ENCODE measurements around the gene NEO1.
"Not testable (repeated sequence)": the region's sequence is repeated elsewhere in the genome, so short reads cannot be mapped to it uniquely, and the experiment has no call there.

NEO1 gene

GRCh38 chr15:73210630-73211029 lies 158.4 kb downstream of the NEO1 start:
- DNase-seq, result no peak

- DNase-seq, result no peak
Measured at GRCh38 chr15:73212424-73212823, 160.2 kb downstream of the NEO1 start.

- not testable (repeated sequence) for DNase-seq
Measured at GRCh38 chr15:73221450-73221849, 169.2 kb downstream of the NEO1 start.

- DNase-seq, result no peak
Measured at GRCh38 chr15:73225358-73226015, 173.2 kb downstream of the NEO1 start.

GRCh38 chr15:73226093-73226814 lies 174.0 kb downstream of the NEO1 start:
- no peak for DNase-seq

GRCh38 chr15:73227433-73228056 lies 175.3 kb downstream of the NEO1 start:
- no peak for DNase-seq

- DNase-seq, result no peak
Measured at GRCh38 chr15:73228128-73228646, 175.9 kb downstream of the NEO1 start.

- DNase-seq, result no peak
Measured at GRCh38 chr15:73231661-73232419, 179.6 kb downstream of the NEO1 start.

- DNase-seq, result no peak
Measured at GRCh38 chr15:73232776-73233175, 180.5 kb downstream of the NEO1 start.

- no peak for DNase-seq
Measured at GRCh38 chr15:73233623-73234022, 181.4 kb downstream of the NEO1 start.

- DNase-seq, result no peak
Measured at GRCh38 chr15:73237910-73238309, 185.6 kb downstream of the NEO1 start.

GRCh38 chr15:73239564-73240215 lies 187.4 kb downstream of the NEO1 start:
- DNase-seq, result peak; percentile 19

- DNase-seq, result peak; percentile 69
Measured at GRCh38 chr15:73240866-73241499, 188.7 kb downstream of the NEO1 start.

- no peak for DNase-seq
Measured at GRCh38 chr15:73244333-73244732, 192.1 kb downstream of the NEO1 start.

GRCh38 chr15:73246439-73246838 lies 194.2 kb downstream of the NEO1 start:
- no peak for DNase-seq

GRCh38 chr15:73246898-73247297 lies 194.6 kb downstream of the NEO1 start:
- no peak for DNase-seq

GRCh38 chr15:73247331-73247730 lies 195.1 kb downstream of the NEO1 start:
- no peak for DNase-seq

GRCh38 chr15:73249499-73249898 lies 197.2 kb downstream of the NEO1 start:
- no peak for DNase-seq

GRCh38 chr15:73254598-73254997 lies 202.3 kb downstream of the NEO1 start:
- DNase-seq, result no peak

- DNase-seq, result no peak
Measured at GRCh38 chr15:73258271-73259108, 206.2 kb downstream of the NEO1 start.

GRCh38 chr15:73264881-73265280 lies 212.6 kb downstream of the NEO1 start:
- no peak for DNase-seq

All from midbrain (tissue), 1 donor.